Panc1 (cell line): ENCODE results near the gene TET3.

ENCODE experiments used
- POLR2AphosphoS5 ChIP-seq: IDR thresholded peaks from 2 replicates; pipeline ENCODE4 v1.6.1; 2012; ENCODE audit warnings: mild to moderate bottlenecking, low read depth, low read length, moderate library complexity
- SIN3A ChIP-seq: IDR thresholded peaks from 2 replicates; pipeline ENCODE4 v1.6.1; 2012; ENCODE audit warnings: low read depth, mild to moderate bottlenecking, low read length, moderate library complexity, borderline replicate concordance; ENCODE audit not compliant: insufficient read depth
- TF ChIP-seq, protein P1 (sequence below), 2 experiments: IDR thresholded peaks; 2 replicates each; pipeline ENCODE4 v1.6.1; 2011 to 2012; ENCODE audit warnings: low read depth in 2 of 2, control low read depth in 1 of 2, low read length in 1 of 2, mild to moderate bottlenecking in 1 of 2, moderate library complexity in 1 of 2; ENCODE audit not compliant: insufficient read depth in 1 of 2

DNA sequence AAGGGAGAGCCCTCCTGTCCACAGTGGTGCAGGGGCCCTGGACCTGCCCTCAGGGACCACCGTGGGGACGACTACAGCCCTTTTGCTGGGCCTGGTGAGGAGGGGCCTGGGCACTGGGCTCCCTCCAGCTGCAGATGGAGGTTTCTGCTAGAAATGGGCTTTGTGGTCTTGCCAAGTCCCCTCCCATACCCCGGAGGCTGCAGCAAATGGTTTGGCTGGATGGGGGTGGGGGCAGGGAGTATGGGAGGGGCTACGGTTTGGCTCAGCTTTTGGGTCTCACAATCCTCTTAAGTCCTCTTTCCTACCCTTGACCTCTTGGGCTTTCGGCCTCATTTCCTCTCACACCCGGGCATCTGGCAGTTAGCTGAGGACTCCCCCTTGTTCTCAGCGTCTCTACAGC, 21.7 kb downstream of the TET3 start:
- TF ChIP-seq, protein P1, sequence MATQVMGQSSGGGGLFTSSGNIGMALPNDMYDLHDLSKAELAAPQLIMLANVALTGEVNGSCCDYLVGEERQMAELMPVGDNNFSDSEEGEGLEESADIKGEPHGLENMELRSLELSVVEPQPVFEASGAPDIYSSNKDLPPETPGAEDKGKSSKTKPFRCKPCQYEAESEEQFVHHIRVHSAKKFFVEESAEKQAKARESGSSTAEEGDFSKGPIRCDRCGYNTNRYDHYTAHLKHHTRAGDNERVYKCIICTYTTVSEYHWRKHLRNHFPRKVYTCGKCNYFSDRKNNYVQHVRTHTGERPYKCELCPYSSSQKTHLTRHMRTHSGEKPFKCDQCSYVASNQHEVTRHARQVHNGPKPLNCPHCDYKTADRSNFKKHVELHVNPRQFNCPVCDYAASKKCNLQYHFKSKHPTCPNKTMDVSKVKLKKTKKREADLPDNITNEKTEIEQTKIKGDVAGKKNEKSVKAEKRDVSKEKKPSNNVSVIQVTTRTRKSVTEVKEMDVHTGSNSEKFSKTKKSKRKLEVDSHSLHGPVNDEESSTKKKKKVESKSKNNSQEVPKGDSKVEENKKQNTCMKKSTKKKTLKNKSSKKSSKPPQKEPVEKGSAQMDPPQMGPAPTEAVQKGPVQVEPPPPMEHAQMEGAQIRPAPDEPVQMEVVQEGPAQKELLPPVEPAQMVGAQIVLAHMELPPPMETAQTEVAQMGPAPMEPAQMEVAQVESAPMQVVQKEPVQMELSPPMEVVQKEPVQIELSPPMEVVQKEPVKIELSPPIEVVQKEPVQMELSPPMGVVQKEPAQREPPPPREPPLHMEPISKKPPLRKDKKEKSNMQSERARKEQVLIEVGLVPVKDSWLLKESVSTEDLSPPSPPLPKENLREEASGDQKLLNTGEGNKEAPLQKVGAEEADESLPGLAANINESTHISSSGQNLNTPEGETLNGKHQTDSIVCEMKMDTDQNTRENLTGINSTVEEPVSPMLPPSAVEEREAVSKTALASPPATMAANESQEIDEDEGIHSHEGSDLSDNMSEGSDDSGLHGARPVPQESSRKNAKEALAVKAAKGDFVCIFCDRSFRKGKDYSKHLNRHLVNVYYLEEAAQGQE (IDR thresholded peaks at IDR 0.05; ENCODE audit: insufficient read depth in 1 of 2, low read depth in 2 of 2, low read length in 1 of 2) = no peak
- no peak for TF ChIP-seq SIN3A
- TF ChIP-seq POLR2AphosphoS5 = no peak
